Measurements from ENCODE around the gene PRKCE. TPM values are rescaled to one million over a fixed set of nuclear protein-coding genes. Genes with fewer than 3 reads are reported as not detected.
A peak's percentile ranks its signal among the peaks of the same experiment; 100 is the strongest.

Gene PRKCE
- total RNA-seq, 6 experiments from 2014 or later = 5.2 to 18.8 (median 11.0) TPM

DNA sequence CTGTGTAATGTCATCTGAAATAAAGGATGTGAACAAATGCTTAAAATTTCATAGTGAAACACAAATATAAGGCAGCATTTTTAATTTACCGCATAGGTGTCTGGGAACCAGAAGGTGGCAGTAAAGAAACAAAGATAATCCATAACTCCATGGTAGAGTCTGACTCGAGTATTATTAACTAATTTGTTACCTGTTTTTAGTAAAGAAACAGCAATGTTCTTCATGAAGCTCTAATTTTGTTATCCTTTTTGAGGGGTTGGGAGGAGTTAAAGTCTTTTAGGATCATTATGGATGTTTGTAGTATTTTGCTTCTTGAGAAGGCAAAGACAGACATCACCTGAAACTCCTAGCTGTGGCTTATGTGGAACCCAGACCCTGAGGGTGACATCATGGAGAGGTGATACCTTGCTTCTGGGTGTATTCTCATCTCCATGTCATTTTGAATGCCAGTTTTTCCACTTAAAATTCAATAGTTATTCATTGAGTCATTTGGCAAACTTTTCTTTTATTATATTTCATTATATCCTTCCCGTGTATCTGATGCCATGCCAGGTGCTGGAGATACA, 359.5 kb downstream of the PRKCE start:
- Histone ChIP-seq H3K4me3 (no peak overlapping the region), H3K36me3 (peaks cover 0 to 3% (median 0%) of the 10 kb centered on the region in 4 donors), H3K4me1 (peaks cover 0 to 29% (median 12%) of the 10 kb centered on the region in 4 donors), H3K9me3 (no peaks in the 10 kb centered on the region), H3K27me3 (no peaks in the 10 kb centered on the region), H3K27ac (no peak overlapping the region)
- ATAC-seq (peak; percentile 69 to 83 (median 74)), DNase-seq (no peak)
- intact Hi-C loops (cut with DNase I) = loop anchor here in 1 of 2 donors (10.0 kb wide), 1 partner anchor 354 kb away; no protein-coding TSS in a partner anchor
- WGBS (ENCODE audit: insufficient coverage, low coverage, low lambda C conversion rate, missing lambda C conversion rate) = 30% methylated on average over 3 of the region's 3 CpGs
- TF ChIP-seq, protein P1, sequence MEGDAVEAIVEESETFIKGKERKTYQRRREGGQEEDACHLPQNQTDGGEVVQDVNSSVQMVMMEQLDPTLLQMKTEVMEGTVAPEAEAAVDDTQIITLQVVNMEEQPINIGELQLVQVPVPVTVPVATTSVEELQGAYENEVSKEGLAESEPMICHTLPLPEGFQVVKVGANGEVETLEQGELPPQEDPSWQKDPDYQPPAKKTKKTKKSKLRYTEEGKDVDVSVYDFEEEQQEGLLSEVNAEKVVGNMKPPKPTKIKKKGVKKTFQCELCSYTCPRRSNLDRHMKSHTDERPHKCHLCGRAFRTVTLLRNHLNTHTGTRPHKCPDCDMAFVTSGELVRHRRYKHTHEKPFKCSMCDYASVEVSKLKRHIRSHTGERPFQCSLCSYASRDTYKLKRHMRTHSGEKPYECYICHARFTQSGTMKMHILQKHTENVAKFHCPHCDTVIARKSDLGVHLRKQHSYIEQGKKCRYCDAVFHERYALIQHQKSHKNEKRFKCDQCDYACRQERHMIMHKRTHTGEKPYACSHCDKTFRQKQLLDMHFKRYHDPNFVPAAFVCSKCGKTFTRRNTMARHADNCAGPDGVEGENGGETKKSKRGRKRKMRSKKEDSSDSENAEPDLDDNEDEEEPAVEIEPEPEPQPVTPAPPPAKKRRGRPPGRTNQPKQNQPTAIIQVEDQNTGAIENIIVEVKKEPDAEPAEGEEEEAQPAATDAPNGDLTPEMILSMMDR (IDR thresholded peaks at IDR 0.05) = peak; percentile 62 to 76 (median 68)
- TF ChIP-seq POLR2A (IDR thresholded peaks at IDR 0.05) = no peak

- intact Hi-C loops (cut with DNase I) = loop anchor here in 1 of 2 donors (10.0 kb wide), 1 partner anchor 352 kb away; no protein-coding TSS in a partner anchor
- 17% methylated on average over 2 of the region's 3 CpGs for WGBS (ENCODE audit: insufficient coverage, low coverage, low lambda C conversion rate, missing lambda C conversion rate)
- ATAC-seq = no peak
These were observed 361.3 kb downstream of the PRKCE start for GRCh38 chr2:46012618-46013240.

GRCh38 chr2:46013726-46014125, 362.3 kb downstream of the PRKCE start:
- DNase-seq (no peak), ATAC-seq (no peak)
- peaks cover 0 to 3% (median 0%) of the 10 kb centered on the region in 4 donors for H3K36me3 ChIP-seq
- TF ChIP-seq, protein P1 (IDR thresholded peaks at IDR 0.05) = no peak
- no peak for TF ChIP-seq POLR2A (IDR thresholded peaks at IDR 0.05)
- no peaks in the 10 kb centered on the region for H3K9me3 ChIP-seq
- peaks cover 0 to 17% (median 8%) of the 10 kb centered on the region in 4 donors for H3K4me1 ChIP-seq
- WGBS (ENCODE audit: insufficient coverage, low coverage, low lambda C conversion rate, missing lambda C conversion rate) = 93% methylated on average over 4 of the region's 5 CpGs
- H3K27me3 ChIP-seq = no peaks in the 10 kb centered on the region
- intact Hi-C loops (cut with DNase I) = loop anchor here in 1 of 2 donors (10.0 kb wide), 1 partner anchor 351 kb away; no protein-coding TSS in a partner anchor
- no peak overlapping the region for H3K27ac ChIP-seq
- no peak overlapping the region for H3K4me3 ChIP-seq

More at GRCh38 chr2:46012618-46013240, 361.3 kb downstream of the PRKCE start:
- Histone ChIP-seq H3K27me3 (no peaks in the 10 kb centered on the region), H3K36me3 (peaks cover 0 to 3% (median 0%) of the 10 kb centered on the region in 4 donors), H3K27ac (no peak overlapping the region), H3K9me3 (no peaks in the 10 kb centered on the region), H3K4me3 (no peak overlapping the region), H3K4me1 (peaks cover 0 to 12% (median 5%) of the 10 kb centered on the region in 4 donors)
- TF ChIP-seq POLR2A (IDR thresholded peaks at IDR 0.05) = no peak
- TF ChIP-seq, protein P1 (IDR thresholded peaks at IDR 0.05) = no peak
- no peak for DNase-seq

DNA sequence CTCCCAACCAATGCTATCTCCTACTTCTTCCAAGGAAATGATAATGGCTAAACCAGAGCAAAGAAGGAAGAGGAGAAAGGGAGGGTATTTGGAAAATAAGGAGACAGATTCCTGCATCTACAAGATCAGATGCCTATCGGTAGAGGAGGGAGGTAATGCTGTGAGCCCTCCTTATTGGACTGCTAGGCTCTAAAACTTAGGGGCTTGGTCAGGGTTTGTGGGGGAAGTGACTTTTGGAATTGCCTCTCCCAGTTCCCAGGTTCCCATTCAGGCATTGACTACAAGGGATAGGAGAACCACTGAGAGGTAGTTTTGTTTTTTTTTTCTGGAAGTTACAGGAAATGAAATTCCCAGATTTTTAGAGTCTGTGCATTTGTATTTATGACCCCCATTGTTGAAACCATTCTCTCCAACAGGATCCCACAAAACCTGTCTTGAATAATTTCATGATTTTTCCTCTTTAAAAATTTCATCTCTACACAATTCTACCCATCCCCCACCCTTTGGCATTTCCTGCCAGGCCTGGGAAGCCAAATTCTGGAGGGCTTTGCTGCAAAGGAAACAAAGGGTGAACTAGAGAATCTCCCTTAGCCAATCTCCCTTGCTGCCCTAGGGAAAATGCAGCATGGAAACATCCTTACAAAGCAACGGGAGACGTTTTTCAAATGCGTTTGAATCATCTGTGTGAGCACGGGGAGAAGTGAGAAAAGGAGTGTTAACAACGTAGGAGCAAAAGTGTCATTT, 363.6 kb downstream of the PRKCE start:
- no peak for DNase-seq
- WGBS (ENCODE audit: insufficient coverage, low coverage, low lambda C conversion rate, missing lambda C conversion rate) = 87% methylated on average over 6 of the region's 6 CpGs
- no peak overlapping the region for H3K4me3 ChIP-seq
- TF ChIP-seq, protein P1 (IDR thresholded peaks at IDR 0.05) = no peak
- no peak for TF ChIP-seq POLR2A (IDR thresholded peaks at IDR 0.05)
- H3K4me1 ChIP-seq = peaks cover 0 to 22% (median 10%) of the 10 kb centered on the region in 4 donors
- peaks cover 0 to 3% (median 0%) of the 10 kb centered on the region in 4 donors for H3K36me3 ChIP-seq
- H3K9me3 ChIP-seq = no peaks in the 10 kb centered on the region
- no peaks in the 10 kb centered on the region for H3K27me3 ChIP-seq
- no peak overlapping the region for H3K27ac ChIP-seq
- intact Hi-C loops (cut with DNase I) = loop anchor here in 1 of 2 donors (10.0 kb wide), 1 partner anchor 350 kb away; no protein-coding TSS in a partner anchor
- peak in 1 of 4 donors; percentile 39 for ATAC-seq
